ENCODE measurements around the gene ZMIZ1. TPM values are rescaled to one million over a fixed set of nuclear protein-coding genes. Genes with fewer than 3 reads are reported as not detected.

The ZMIZ1 gene
- total and polyA plus RNA-seq, 2 donors from 2014 or later: 14.2 to 97.6 TPM

DNA sequence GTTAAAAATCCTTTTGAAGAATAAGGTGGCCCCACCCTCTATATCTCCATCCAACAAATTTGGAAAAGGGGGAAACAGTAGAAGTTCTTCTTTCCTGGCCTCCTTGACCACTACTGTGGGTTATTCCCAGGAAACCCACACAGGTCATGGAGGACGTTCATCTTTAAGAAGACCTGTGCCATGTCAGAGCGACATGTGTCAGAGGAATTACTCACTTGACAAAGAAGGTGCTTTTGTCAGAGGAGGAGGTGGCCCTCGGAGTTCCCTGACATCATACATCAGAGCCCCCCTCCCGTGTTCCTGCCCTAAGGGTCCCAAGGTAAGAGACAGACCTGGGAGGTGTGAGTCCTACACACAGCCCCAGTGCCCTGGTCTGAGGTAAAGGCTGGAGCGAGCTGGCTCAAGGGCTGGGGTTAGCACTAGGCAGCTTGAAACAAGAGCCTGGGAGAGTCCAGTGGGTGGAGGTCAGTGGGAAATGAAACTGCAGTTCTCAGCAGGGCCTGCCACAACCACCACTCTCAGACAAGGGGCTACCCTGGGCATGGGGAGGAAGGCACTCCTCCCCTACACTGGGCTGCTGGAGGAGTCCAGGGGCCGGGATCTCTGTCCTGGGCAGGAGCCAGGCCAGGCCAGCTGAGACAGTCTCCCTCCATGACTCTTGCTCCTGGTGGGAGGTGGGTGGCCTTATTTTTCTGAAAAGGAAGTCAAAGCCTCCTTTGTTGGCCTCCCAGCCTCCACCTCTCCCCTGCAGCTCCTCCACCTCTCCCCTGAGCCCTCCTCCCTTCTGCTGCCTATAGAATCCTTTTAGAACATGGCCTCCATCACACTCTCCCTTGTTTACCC lies 21.8 kb upstream of the ZMIZ1 start:
- TF ChIP-seq, protein P1, sequence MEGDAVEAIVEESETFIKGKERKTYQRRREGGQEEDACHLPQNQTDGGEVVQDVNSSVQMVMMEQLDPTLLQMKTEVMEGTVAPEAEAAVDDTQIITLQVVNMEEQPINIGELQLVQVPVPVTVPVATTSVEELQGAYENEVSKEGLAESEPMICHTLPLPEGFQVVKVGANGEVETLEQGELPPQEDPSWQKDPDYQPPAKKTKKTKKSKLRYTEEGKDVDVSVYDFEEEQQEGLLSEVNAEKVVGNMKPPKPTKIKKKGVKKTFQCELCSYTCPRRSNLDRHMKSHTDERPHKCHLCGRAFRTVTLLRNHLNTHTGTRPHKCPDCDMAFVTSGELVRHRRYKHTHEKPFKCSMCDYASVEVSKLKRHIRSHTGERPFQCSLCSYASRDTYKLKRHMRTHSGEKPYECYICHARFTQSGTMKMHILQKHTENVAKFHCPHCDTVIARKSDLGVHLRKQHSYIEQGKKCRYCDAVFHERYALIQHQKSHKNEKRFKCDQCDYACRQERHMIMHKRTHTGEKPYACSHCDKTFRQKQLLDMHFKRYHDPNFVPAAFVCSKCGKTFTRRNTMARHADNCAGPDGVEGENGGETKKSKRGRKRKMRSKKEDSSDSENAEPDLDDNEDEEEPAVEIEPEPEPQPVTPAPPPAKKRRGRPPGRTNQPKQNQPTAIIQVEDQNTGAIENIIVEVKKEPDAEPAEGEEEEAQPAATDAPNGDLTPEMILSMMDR (IDR thresholded peaks at IDR 0.05; ENCODE audit: borderline replicate concordance, extremely low read depth, insufficient read depth): no peak
- Histone ChIP-seq H3K36me3 (ENCODE audit: control insufficient read depth in 2 of 3, insufficient read depth in 3 of 3, low read length in 3 of 3) (no peaks in the 10 kb centered on the region), H3K4me1 (ENCODE audit: control insufficient read depth in 2 of 3, insufficient read depth in 2 of 3, low read depth in 1 of 3, low read length in 3 of 3) (peaks cover 0 to 10% (median 4%) of the 10 kb centered on the region in 3 donors), H3K4me3 (ENCODE audit: low read length in 3 of 3) (no peak overlapping the region), H3K27me3 (ENCODE audit: control insufficient read depth, insufficient read depth, low read length) (no peaks in the 10 kb centered on the region), H3K9me3 (ENCODE audit: control insufficient read depth in 2 of 3, insufficient read depth in 1 of 3, low read length in 3 of 3) (no peaks in the 10 kb centered on the region), H3K9ac (ENCODE audit: low read length in 3 of 3) (no peak overlapping the region), H3K27ac (ENCODE audit: low read depth in 2 of 2, low read length in 2 of 2) (no peak overlapping the region)
- FAIRE-seq: no peak
- intact Hi-C loops (cut with DNase I): no loop called here
- peak in 2 of 5 donors; percentile 52 to 64 for DNase-seq

DNA sequence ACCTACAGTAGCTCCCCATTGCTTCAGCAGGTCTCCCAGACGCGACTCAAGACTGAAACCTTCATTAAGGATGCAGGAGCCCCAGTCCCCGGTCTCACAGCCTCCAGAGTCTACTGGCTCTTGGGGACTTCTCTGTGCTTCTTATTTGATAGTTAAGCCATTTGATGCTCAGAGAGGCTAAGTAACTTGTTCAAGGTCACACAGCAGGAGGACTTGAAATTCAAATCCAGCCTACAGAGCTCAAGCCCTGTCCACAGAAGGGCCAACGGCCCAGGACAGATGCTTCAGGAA lies 21.2 kb upstream of the ZMIZ1 start:
- TF ChIP-seq, protein P1 (IDR thresholded peaks at IDR 0.05; ENCODE audit: borderline replicate concordance, extremely low read depth, insufficient read depth): no peak
- FAIRE-seq (no peak), DNase-seq (no peak)
- no peaks in the 10 kb centered on the region for H3K27me3 ChIP-seq (ENCODE audit: control insufficient read depth, insufficient read depth, low read length)
- no peaks in the 10 kb centered on the region for H3K9me3 ChIP-seq (ENCODE audit: control insufficient read depth in 2 of 3, insufficient read depth in 1 of 3, low read length in 3 of 3)
- intact Hi-C loops (cut with DNase I): no loop called here
- H3K4me3 ChIP-seq (ENCODE audit: low read length in 3 of 3): no peak overlapping the region
- no peak overlapping the region for H3K27ac ChIP-seq (ENCODE audit: low read depth in 2 of 2, low read length in 2 of 2)
- peaks cover 0 to 12% (median 4%) of the 10 kb centered on the region in 3 donors for H3K4me1 ChIP-seq (ENCODE audit: control insufficient read depth in 2 of 3, insufficient read depth in 2 of 3, low read depth in 1 of 3, low read length in 3 of 3)
- no peak overlapping the region for H3K9ac ChIP-seq (ENCODE audit: low read length in 3 of 3)
- H3K36me3 ChIP-seq (ENCODE audit: control insufficient read depth in 2 of 3, insufficient read depth in 3 of 3, low read length in 3 of 3): no peaks in the 10 kb centered on the region

DNA sequence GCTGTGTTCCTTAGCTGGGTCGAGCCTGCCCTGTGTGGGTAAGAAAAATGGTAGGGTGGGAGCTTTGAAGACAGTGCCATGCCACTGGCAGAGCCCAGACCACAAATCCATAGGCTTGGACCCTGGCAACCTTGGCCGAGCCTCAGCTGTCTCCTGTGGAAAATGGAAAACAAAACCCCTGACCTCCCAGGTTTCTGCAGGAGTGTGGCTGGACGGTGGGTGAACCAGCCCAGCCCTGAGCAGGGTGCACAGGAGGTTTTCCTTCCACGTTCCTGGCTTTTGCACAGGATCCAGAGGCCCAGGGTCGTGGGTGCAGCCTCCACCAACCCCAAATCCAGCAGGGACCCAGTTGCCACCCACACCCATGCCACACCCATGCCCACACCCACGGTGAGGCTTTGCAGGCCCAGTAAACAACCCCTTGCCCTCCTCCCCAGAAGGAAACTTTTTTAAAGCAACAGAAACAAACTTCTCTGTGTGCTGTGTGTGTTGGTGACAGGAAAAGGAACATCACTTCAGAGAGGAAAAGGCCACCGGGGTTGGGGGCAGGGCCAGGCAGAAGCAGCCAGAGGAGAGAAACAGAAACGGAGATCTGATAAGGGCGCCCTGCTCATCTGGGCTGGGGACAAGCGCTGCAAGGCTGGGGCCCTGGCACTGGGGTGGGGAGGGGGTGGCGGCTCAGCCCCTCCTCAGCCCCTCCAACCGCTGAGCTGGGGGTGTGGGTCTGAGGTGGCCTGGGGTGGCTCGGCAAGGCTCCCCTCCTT lies 20.7 kb upstream of the ZMIZ1 start:
- Histone ChIP-seq H3K36me3 (ENCODE audit: control insufficient read depth in 2 of 3, insufficient read depth in 3 of 3, low read length in 3 of 3) (no peaks in the 10 kb centered on the region), H3K4me3 (ENCODE audit: low read length in 3 of 3) (no peak overlapping the region), H3K9me3 (ENCODE audit: control insufficient read depth in 2 of 3, insufficient read depth in 1 of 3, low read length in 3 of 3) (no peaks in the 10 kb centered on the region), H3K27me3 (ENCODE audit: control insufficient read depth, insufficient read depth, low read length) (no peaks in the 10 kb centered on the region), H3K27ac (ENCODE audit: low read depth in 2 of 2, low read length in 2 of 2) (peak overlapping the region in 1 of 2 donors; percentile 49), H3K9ac (ENCODE audit: low read length in 3 of 3) (no peak overlapping the region), H3K4me1 (ENCODE audit: control insufficient read depth in 2 of 3, insufficient read depth in 2 of 3, low read depth in 1 of 3, low read length in 3 of 3) (peaks cover 0 to 12% (median 4%) of the 10 kb centered on the region in 3 donors)
- intact Hi-C loops (cut with DNase I): no loop called here
- TF ChIP-seq, protein P1 (IDR thresholded peaks at IDR 0.05; ENCODE audit: borderline replicate concordance, extremely low read depth, insufficient read depth): no peak
- FAIRE-seq (no peak), DNase-seq (peak in 2 of 5 donors; percentile 50 to 79)

Measured in kidney (tissue), 14 donors.